HepG2 (cell line): Measurements from ENCODE around the gene SCP2.

Experiments
- CBX2 ChIP-seq, 2 experiments: fragments of 200-600 bp in 1 of 2; sonication (generic); formaldehyde crosslinking in 1 of 2; IDR thresholded peaks; 2 replicates each; pipeline versions ENCODE4 v1.7.0 to v1.8.1; 2018 to 2022; ENCODE audit warnings: low read depth in 2 of 2, low read length in 1 of 2, mild to moderate bottlenecking in 1 of 2, missing genetic modification reagents in 1 of 2
- CREB1 ChIP-seq, 2 experiments: fragments of 450-650 bp in 1 of 2; IDR thresholded peaks; 2 replicates each; pipeline ENCODE4 v1.6.1; 2016 to 2017; ENCODE audit warnings: control low read depth in 1 of 2, mild to moderate bottlenecking in 1 of 2, missing compliant biosample characterization in 1 of 2, missing genetic modification characterization in 1 of 2
- FOSL2 ChIP-seq: sonication (generic); formaldehyde crosslinking; IDR thresholded peaks from 2 replicates; pipeline ENCODE4 v1.4.0; 2020; ENCODE audit warnings: missing genetic modification reagents
- MZF1 ChIP-seq: sonication (generic); formaldehyde crosslinking; IDR thresholded peaks from 2 replicates; pipeline ENCODE4 v1.8.1; 2023; ENCODE audit warnings: mild to moderate bottlenecking, missing genetic modification reagents, borderline replicate concordance
- POLR2A ChIP-seq, 2 experiments: IDR thresholded peaks; 2 replicates each; pipeline ENCODE4 v1.6.1; 2011; ENCODE audit warnings: low read depth in 2 of 2, low read length in 2 of 2, mild to moderate bottlenecking in 1 of 2, moderate library complexity in 1 of 2; ENCODE audit not compliant: insufficient read depth in 1 of 2
- TEAD2 ChIP-seq: sonication (generic); formaldehyde crosslinking; IDR thresholded peaks from 2 replicates; pipeline ENCODE4 v1.9.0; 2021; ENCODE audit warnings: missing genetic modification reagents
- ZZZ3 ChIP-seq: sonication (generic); formaldehyde crosslinking; IDR thresholded peaks from 2 replicates; pipeline ENCODE4 v1.4.0; 2020; ENCODE audit warnings: missing genetic modification reagents, mild to moderate bottlenecking, borderline replicate concordance
- TF ChIP-seq, protein P1 (sequence below): sonication (generic); formaldehyde crosslinking; IDR thresholded peaks from 2 replicates; pipeline ENCODE4 v1.9.0; 2021; ENCODE audit warnings: missing genetic modification reagents, borderline replicate concordance
- TF ChIP-seq, protein P2 (sequence below): sonication (generic); formaldehyde crosslinking; IDR thresholded peaks from 2 replicates; pipeline ENCODE4 v1.5.0; 2020; ENCODE audit warnings: mild to moderate bottlenecking, missing genetic modification reagents, moderate library complexity
- TF ChIP-seq, protein P3 (sequence below): conservative IDR thresholded peaks from 2 replicates; pipeline ENCODE4 v1.6.1; 2018; ENCODE audit warnings: missing genetic modification reagents

DNA sequence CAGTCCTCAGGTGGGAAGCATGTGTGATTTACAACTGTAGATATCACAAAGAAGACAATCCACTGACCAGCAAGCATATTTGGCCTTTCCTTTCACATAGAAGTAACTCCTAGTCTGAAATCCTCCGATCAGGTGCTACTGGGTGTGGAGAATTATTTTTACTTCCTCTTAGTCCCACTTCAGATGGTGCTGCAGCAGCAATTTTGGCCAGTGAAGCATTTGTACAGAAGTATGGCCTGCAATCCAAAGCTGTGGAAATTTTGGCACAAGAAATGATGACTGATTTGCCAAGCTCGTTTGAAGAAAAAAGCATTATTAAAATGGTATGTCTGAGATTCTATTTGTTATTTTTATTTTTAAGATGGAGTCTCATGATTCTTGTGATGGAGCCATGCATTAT lies 51.0 kb downstream of the SCP2 start:
- TF ChIP-seq, protein P1, sequence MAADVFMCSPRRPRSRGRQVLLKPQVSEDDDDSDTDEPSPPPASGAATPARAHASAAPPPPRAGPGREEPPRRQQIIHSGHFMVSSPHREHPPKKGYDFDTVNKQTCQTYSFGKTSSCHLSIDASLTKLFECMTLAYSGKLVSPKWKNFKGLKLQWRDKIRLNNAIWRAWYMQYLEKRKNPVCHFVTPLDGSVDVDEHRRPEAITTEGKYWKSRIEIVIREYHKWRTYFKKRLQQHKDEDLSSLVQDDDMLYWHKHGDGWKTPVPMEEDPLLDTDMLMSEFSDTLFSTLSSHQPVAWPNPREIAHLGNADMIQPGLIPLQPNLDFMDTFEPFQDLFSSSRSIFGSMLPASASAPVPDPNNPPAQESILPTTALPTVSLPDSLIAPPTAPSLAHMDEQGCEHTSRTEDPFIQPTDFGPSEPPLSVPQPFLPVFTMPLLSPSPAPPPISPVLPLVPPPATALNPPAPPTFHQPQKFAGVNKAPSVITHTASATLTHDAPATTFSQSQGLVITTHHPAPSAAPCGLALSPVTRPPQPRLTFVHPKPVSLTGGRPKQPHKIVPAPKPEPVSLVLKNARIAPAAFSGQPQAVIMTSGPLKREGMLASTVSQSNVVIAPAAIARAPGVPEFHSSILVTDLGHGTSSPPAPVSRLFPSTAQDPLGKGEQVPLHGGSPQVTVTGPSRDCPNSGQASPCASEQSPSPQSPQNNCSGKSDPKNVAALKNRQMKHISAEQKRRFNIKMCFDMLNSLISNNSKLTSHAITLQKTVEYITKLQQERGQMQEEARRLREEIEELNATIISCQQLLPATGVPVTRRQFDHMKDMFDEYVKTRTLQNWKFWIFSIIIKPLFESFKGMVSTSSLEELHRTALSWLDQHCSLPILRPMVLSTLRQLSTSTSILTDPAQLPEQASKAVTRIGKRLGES: no peak
- TF ChIP-seq CREB1 (IDR thresholded peaks at IDR 0.05): no peak
- TF ChIP-seq CREB1 (CRISPR knock-in tag; IDR thresholded peaks at IDR 0.05): no peak
- TF ChIP-seq ZZZ3 (CRISPR knock-in tag): no peak
- TF ChIP-seq POLR2A (IDR thresholded peaks at IDR 0.05; ENCODE audit: insufficient read depth in 1 of 2, low read depth in 2 of 2, low read length in 2 of 2): no peak
- no peak for TF ChIP-seq MZF1 (CRISPR knock-in tag)
- TF ChIP-seq FOSL2 (CRISPR knock-in tag): no peak
- TF ChIP-seq TEAD2 (CRISPR knock-in tag): no peak
- no peak for TF ChIP-seq CBX2 (IDR thresholded peaks at IDR 0.05; ENCODE audit: low read depth, low read length)
- no peak for TF ChIP-seq CBX2 (CRISPR knock-in tag; IDR thresholded peaks at IDR 0.05; ENCODE audit: low read depth)
- TF ChIP-seq, protein P2, sequence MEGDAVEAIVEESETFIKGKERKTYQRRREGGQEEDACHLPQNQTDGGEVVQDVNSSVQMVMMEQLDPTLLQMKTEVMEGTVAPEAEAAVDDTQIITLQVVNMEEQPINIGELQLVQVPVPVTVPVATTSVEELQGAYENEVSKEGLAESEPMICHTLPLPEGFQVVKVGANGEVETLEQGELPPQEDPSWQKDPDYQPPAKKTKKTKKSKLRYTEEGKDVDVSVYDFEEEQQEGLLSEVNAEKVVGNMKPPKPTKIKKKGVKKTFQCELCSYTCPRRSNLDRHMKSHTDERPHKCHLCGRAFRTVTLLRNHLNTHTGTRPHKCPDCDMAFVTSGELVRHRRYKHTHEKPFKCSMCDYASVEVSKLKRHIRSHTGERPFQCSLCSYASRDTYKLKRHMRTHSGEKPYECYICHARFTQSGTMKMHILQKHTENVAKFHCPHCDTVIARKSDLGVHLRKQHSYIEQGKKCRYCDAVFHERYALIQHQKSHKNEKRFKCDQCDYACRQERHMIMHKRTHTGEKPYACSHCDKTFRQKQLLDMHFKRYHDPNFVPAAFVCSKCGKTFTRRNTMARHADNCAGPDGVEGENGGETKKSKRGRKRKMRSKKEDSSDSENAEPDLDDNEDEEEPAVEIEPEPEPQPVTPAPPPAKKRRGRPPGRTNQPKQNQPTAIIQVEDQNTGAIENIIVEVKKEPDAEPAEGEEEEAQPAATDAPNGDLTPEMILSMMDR (CRISPR knock-in tag): no peak
- TF ChIP-seq, protein P3, sequence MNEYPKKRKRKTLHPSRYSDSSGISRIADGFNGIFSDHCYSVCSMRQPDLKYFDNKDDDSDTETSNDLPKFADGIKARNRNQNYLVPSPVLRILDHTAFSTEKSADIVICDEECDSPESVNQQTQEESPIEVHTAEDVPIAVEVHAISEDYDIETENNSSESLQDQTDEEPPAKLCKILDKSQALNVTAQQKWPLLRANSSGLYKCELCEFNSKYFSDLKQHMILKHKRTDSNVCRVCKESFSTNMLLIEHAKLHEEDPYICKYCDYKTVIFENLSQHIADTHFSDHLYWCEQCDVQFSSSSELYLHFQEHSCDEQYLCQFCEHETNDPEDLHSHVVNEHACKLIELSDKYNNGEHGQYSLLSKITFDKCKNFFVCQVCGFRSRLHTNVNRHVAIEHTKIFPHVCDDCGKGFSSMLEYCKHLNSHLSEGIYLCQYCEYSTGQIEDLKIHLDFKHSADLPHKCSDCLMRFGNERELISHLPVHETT (CRISPR knock-in tag): no peak
